ENCODE results near the gene STRA8. TPM values are rescaled to one million over a fixed set of nuclear protein-coding genes. Genes with fewer than 3 reads are reported as not detected.

STRA8 gene, protein sequence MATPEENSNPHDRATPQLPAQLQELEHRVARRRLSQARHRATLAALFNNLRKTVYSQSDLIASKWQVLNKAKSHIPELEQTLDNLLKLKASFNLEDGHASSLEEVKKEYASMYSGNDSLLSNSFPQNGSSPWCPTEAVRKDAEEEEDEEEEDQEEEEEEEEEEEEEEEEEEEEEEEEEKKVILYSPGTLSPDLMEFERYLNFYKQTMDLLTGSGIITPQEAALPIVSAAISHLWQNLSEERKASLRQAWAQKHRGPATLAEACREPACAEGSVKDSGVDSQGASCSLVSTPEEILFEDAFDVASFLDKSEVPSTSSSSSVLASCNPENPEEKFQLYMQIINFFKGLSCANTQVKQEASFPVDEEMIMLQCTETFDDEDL
- not detected for total RNA-seq

DNA sequence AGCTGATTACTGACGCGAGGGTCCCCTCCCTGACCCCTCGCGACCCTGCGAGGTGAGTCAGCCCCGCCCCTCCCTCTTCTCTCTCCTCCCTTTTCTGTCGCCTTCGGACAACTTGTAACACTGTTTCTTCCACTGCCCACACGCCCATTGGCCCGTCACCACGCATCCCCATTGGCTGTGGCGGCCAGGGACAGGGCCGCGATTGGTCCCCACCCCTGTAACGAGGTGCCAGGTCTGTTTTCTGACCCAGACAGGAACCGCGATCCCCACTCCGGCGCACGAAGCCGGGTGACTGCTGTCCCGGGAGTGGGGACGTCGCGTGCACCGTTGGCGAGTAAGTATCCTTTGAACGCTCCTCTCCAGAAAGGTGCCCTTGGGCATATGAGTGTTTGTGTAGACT, at the start of gene STRA8:
Gene STRA8 (plus strand): TSS at position 269 of the 400 bp plus-strand sequence. CDS start 6,687 bp downstream, outside the sequence.

DNA sequence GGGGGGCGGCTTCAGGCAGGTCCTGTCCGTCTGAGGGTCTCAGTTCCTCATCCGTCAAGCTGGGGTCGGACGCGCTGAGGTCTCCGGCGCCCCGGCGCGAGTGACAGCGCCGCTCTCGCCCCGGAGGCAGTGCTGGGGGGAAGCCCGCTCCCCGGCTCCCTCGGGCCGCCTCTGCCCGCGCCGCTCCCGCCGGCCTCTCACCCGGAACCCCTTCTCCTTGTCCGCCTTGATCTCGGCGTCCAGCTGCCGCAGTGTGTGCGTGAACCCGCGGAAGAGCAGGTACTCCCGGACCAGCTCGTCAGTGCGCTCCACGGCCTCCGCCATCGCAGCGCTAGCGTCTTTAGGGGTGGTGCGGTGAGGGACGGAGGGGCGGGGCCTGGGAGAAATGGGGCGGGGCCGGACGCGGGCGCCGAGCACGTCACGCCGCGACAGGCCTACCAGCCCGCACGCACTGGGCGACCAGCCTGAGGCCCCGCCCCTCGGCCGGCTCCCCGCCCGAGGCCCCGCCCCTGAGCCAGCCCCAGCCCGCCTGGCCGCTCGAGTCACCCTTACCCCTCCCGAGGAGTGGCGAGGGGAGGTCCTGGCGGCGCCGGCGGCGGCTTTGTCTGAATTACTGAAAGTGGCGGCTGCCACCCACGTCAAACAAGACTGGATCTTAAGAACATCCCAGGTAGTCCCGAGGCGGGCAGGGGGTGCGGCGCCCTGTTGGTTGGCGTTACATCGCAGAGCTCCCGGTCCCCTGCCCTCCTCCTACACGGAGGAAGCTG, 22.3 kb upstream of the STRA8 start, which contains the start of gene WDR91:
Gene WDR91 (minus strand): TSS at position 348 of the 767 bp plus-strand sequence. CDS start 24 bp downstream, at position 324.

Small RNA genes lying within 50 kb of the gene (small RNA-seq; reads per million reads assigned to genes)
- gene MIR6509, result 1.2 to 2.7 reads per million in 2 donors

Other genes starting within 250 kb of the STRA8 start
- 1 to 10 TPM in 1 of 2 donors, under 1 TPM in 1; 0.34 to 1.3 TPM for gene AGBL3, start 247.3 kb upstream of the STRA8 start, total RNA-seq
- gene TMEM140, start 85.8 kb upstream of the STRA8 start, total RNA-seq, result 10 to 100 TPM; 40.3 to 69.5 TPM
- gene CYREN, start 63.1 kb upstream of the STRA8 start, total RNA-seq, result 10 to 100 TPM; 16.2 to 31.6 TPM
- 10 to 100 TPM; 39.2 to 46.3 TPM for gene WDR91, start 22.3 kb upstream of the STRA8 start, total RNA-seq